C4-2B (cell line): ENCODE measurements around the gene EXOC3L4.
A peak's percentile ranks its signal among the peaks of the same experiment; 100 is the strongest.

Source experiments
- H3K27ac ChIP-seq: fragments of 450-650 bp; 2 replicates; pipeline ENCODE4 v1.5.1; 2017
- CTCF ChIP-seq: fragments of 450-650 bp; conservative IDR thresholded peaks from 2 replicates; pipeline ENCODE4 v1.5.1; 2017; ENCODE audit warnings: mild to moderate bottlenecking
- ZFX ChIP-seq: fragments of 450-650 bp; IDR thresholded peaks from 2 replicates; pipeline ENCODE4 v1.6.1; 2017

Gene EXOC3L4

GRCh38 chr14:103065861-103066260 is 28.7 kb upstream of the EXOC3L4 start:
- H3K27ac ChIP-seq, result no peak overlapping the region
- no peak for TF ChIP-seq CTCF

- H3K27ac ChIP-seq, result no peak overlapping the region
- TF ChIP-seq CTCF (no peak), ZFX (no peak)
These were observed 28.1 kb upstream of the EXOC3L4 start for GRCh38 chr14:103066399-103066798.

GRCh38 chr14:103067231-103067954 is 27.1 kb upstream of the EXOC3L4 start:
- no peak overlapping the region for H3K27ac ChIP-seq
- TF ChIP-seq CTCF (no peak), ZFX (no peak)

GRCh38 chr14:103068351-103069073 is 26.0 kb upstream of the EXOC3L4 start:
- no peak overlapping the region for H3K27ac ChIP-seq
- no peak for TF ChIP-seq ZFX
- TF ChIP-seq CTCF, result no peak

- TF ChIP-seq ZFX (no peak), CTCF (no peak)
- H3K27ac ChIP-seq, result no peak overlapping the region
These were observed 24.2 kb upstream of the EXOC3L4 start for GRCh38 chr14:103070263-103070885.

GRCh38 chr14:103070971-103071542 is 23.5 kb upstream of the EXOC3L4 start:
- TF ChIP-seq ZFX (no peak), CTCF (no peak)
- H3K27ac ChIP-seq, result peak overlapping the region; percentile 9; the same call in 1 of the 2 replicates
